Stimulated activated CD4-positive, alpha-beta T cell treated with anti-CD3 and anti-CD28 coated beads, Interleukin-2, amount 100 ng/mL, for 4 hours (primary cell): ENCODE measurements around the gene CHCHD2.
A peak's percentile ranks its signal among the peaks of the same experiment; 100 is the strongest.
"Not testable (repeated sequence)": the region's sequence is repeated elsewhere in the genome, so short reads cannot be mapped to it uniquely, and the experiment has no call there.

Experiments used
- DNase-seq: peaks from one replicate; pipeline ENCODE4 v3.0.0-alpha.2; 2020; ENCODE audit warnings: low read depth

Gene CHCHD2

GRCh38 chr7:56106108-56107073 is at the start of gene CHCHD2:
Gene CHCHD2 (minus strand): TSS chr7:56106476. CDS start chr7:56106413, 63 bp downstream.
- DNase-seq, result peak; percentile 92

GRCh38 chr7:56131062-56131461 is 24.8 kb upstream of the CHCHD2 start:
- not testable (repeated sequence) for DNase-seq

GRCh38 chr7:56127241-56127975 is 21.1 kb upstream of the CHCHD2 start:
- DNase-seq, result no peak

GRCh38 chr7:56125831-56126230 is 19.6 kb upstream of the CHCHD2 start:
- no peak for DNase-seq

GRCh38 chr7:56124981-56125380 is 18.7 kb upstream of the CHCHD2 start:
- no peak for DNase-seq

- no peak for DNase-seq
Observed at GRCh38 chr7:56121440-56121839, 15.2 kb upstream of the CHCHD2 start.

GRCh38 chr7:56115852-56116538 is 9.7 kb upstream of the CHCHD2 start, which contains the start of gene NUPR2:
Gene NUPR2 (minus strand): TSS chr7:56116417. CDS start chr7:56116314, 103 bp downstream.
- no peak for DNase-seq

GRCh38 chr7:56112244-56112643 is 6.0 kb upstream of the CHCHD2 start:
- not testable (repeated sequence) for DNase-seq

GRCh38 chr7:56110611-56111010 is 4.3 kb upstream of the CHCHD2 start:
- no peak for DNase-seq

GRCh38 chr7:56107954-56108258 is 1.6 kb upstream of the CHCHD2 start:
- no peak for DNase-seq

GRCh38 chr7:56105508-56105907 is 768 bp downstream of the CHCHD2 start:
- DNase-seq, result no peak

- not testable (repeated sequence) for DNase-seq
Observed at GRCh38 chr7:56104138-56104537, 2.1 kb downstream of the CHCHD2 start.

GRCh38 chr7:56099653-56100052 is 6.6 kb downstream of the CHCHD2 start:
- DNase-seq, result no peak

- DNase-seq, result not testable (repeated sequence)
Observed at GRCh38 chr7:56098187-56099008, 7.9 kb downstream of the CHCHD2 start.

- DNase-seq, result no peak
Observed at GRCh38 chr7:56097700-56098099, 8.6 kb downstream of the CHCHD2 start.

- no peak for DNase-seq
Observed at GRCh38 chr7:56092789-56093531, 13.3 kb downstream of the CHCHD2 start, which contains the start of gene PHKG1. Gene PHKG1 (minus strand): TSS chr7:56092952. CDS start chr7:56088941, 4,011 bp downstream.

- not testable (repeated sequence) for DNase-seq
Observed at GRCh38 chr7:56092388-56092787, 13.9 kb downstream of the CHCHD2 start.

GRCh38 chr7:56091591-56091990 is 14.7 kb downstream of the CHCHD2 start:
- DNase-seq, result no peak

- no peak for DNase-seq
Observed at GRCh38 chr7:56087445-56087844, 18.8 kb downstream of the CHCHD2 start.

- no peak for DNase-seq
Observed at GRCh38 chr7:56086761-56087160, 19.5 kb downstream of the CHCHD2 start.
